Stomach (tissue), 4 donors: Measurements from ENCODE around the gene ZKSCAN1.

ENCODE experiments used
- POLR2A ChIP-seq, 4 donors: fragments of 450-650 bp; IDR thresholded peaks; one replicate each; pipeline ENCODE4 v1.6.1; 2016; ENCODE audit warnings: antibody characterized with exemption in 4 of 4, control low read depth in 2 of 4, mild to moderate bottlenecking in 1 of 4, moderate library complexity in 1 of 4
- POLR2AphosphoS5 ChIP-seq, 3 donors: sonication (generic); formaldehyde crosslinking; IDR thresholded peaks; one replicate each; pipeline ENCODE4 v1.6.1; 2016; ENCODE audit warnings: antibody characterized with exemption in 3 of 3
- TF ChIP-seq, protein P1 (sequence below), 7 experiments: fragments of 450-650 bp in 4 of 7; fragments of 200-600 bp in 3 of 7; sonication (generic) in 3 of 7; IDR thresholded peaks; one replicate each; pipeline ENCODE4 v1.5.1; 2016 to 2019; ENCODE audit warnings: antibody characterized with exemption in 7 of 7, control low read depth in 2 of 7, mild to moderate bottlenecking in 1 of 7

DNA sequence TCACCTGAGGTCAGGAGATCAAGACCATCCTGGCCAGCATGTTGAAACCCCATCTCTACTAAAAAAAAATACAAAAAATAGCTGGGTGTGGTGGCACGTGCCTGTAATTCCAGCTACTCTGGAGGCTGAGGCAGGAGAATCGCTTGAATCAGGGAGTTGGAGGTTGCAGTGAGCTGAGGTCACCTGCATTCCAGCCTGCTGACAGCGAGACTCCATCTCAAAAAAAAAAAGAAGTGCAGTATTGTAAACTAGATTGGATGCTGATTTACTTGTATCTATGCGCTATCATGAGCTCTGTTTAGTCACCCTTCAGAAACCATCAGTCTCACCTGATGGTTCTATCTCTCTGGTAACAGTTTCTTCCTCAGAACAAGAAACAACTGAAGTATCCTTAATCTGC, 48.0 kb downstream of the ZKSCAN1 start:
- TF ChIP-seq POLR2A (IDR thresholded peaks at IDR 0.05) (no peak), POLR2AphosphoS5 (IDR thresholded peaks at IDR 0.05) (no peak)
- TF ChIP-seq, protein P1, sequence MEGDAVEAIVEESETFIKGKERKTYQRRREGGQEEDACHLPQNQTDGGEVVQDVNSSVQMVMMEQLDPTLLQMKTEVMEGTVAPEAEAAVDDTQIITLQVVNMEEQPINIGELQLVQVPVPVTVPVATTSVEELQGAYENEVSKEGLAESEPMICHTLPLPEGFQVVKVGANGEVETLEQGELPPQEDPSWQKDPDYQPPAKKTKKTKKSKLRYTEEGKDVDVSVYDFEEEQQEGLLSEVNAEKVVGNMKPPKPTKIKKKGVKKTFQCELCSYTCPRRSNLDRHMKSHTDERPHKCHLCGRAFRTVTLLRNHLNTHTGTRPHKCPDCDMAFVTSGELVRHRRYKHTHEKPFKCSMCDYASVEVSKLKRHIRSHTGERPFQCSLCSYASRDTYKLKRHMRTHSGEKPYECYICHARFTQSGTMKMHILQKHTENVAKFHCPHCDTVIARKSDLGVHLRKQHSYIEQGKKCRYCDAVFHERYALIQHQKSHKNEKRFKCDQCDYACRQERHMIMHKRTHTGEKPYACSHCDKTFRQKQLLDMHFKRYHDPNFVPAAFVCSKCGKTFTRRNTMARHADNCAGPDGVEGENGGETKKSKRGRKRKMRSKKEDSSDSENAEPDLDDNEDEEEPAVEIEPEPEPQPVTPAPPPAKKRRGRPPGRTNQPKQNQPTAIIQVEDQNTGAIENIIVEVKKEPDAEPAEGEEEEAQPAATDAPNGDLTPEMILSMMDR (IDR thresholded peaks at IDR 0.05), result no peak
